ENCODE data around the gene CRB1.

- no peak for TF ChIP-seq CTCF (IDR thresholded peaks at IDR 0.05; ENCODE audit: control extremely low read depth in 1 of 3, insufficient read depth in 1 of 3, low read depth in 1 of 3, low read length in 3 of 3)
- TF ChIP-seq NRF1 (IDR thresholded peaks at IDR 0.05; ENCODE audit: low read depth, low read length), result no peak
- TF ChIP-seq ZNF274 (IDR thresholded peaks at IDR 0.05; ENCODE audit: borderline replicate concordance, extremely low read depth, low read length), result no peak
- TF ChIP-seq JUN (IDR thresholded peaks at IDR 0.05; ENCODE audit: low read depth, low read length), result no peak
- TF ChIP-seq HDAC6 (IDR thresholded peaks at IDR 0.05; ENCODE audit: low read depth, low read length), result no peak
- TF ChIP-seq ATF2 (IDR thresholded peaks at IDR 0.05; ENCODE audit: low read length), result no peak
- TF ChIP-seq USF2 (IDR thresholded peaks at IDR 0.05; ENCODE audit: low read length), result no peak
- no peak for TF ChIP-seq FOSL1 (IDR thresholded peaks at IDR 0.05; ENCODE audit: insufficient read depth, low read depth, low read length)
- no peak for TF ChIP-seq SIX5 (IDR thresholded peaks at IDR 0.05; ENCODE audit: low read depth, low read length)
- no peak for TF ChIP-seq SUZ12 (IDR thresholded peaks at IDR 0.05; ENCODE audit: low read length)
- no peak for TF ChIP-seq KDM5A (IDR thresholded peaks at IDR 0.05; ENCODE audit: low read length)
- TF ChIP-seq POLR2A (IDR thresholded peaks at IDR 0.05; ENCODE audit: control extremely low read depth in 1 of 2, low read depth in 2 of 2, low read length in 2 of 2), result no peak
These were observed 170.1 kb downstream of the CRB1 start for GRCh38 chr1:197438010-197438790.
